ENCODE data around the gene SLCO1B3. TPM values are rescaled to one million over a fixed set of nuclear protein-coding genes. Genes with fewer than 3 reads are reported as not detected.

SLCO1B3 gene
- total RNA-seq, 1 donor from 2014 or later, result not detected

DNA sequence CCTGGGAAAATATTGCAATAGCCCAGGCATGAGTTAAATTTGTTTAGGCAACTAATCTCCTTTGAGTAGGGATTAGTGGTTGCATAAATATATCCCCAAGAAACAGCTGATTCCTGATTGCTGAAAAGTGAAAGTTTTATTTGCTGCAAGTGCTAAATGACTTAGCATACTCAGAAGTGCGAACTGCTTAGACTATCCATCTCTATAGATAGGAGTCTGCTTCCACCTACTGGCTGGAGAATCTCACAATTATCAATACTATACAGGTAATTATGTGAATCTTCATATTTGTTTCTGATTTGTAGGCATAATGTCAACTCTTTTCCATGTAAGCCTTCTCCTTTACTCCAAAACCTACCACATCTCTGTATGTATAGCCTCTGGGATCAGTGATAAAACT, 12.0 kb upstream of the SLCO1B3 start:
- H3K4me1 Mint-ChIP-seq, result no peaks in the 10 kb centered on the region
- TF ChIP-seq, protein P1, sequence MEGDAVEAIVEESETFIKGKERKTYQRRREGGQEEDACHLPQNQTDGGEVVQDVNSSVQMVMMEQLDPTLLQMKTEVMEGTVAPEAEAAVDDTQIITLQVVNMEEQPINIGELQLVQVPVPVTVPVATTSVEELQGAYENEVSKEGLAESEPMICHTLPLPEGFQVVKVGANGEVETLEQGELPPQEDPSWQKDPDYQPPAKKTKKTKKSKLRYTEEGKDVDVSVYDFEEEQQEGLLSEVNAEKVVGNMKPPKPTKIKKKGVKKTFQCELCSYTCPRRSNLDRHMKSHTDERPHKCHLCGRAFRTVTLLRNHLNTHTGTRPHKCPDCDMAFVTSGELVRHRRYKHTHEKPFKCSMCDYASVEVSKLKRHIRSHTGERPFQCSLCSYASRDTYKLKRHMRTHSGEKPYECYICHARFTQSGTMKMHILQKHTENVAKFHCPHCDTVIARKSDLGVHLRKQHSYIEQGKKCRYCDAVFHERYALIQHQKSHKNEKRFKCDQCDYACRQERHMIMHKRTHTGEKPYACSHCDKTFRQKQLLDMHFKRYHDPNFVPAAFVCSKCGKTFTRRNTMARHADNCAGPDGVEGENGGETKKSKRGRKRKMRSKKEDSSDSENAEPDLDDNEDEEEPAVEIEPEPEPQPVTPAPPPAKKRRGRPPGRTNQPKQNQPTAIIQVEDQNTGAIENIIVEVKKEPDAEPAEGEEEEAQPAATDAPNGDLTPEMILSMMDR (conservative IDR thresholded peaks at IDR 0.05), result peak; percentile 69
- no peaks in the 10 kb centered on the region for H3K36me3 Mint-ChIP-seq (ENCODE audit: low read depth)
- H3K4me3 Mint-ChIP-seq, result no peak overlapping the region
- no peak overlapping the region for H3K27ac Mint-ChIP-seq (ENCODE audit: unreplicated experiment)
- no peaks in the 10 kb centered on the region for H3K9me3 Mint-ChIP-seq
- H3K27me3 Mint-ChIP-seq (ENCODE audit: low read depth), result no peaks in the 10 kb centered on the region
- no peak for DNase-seq (ENCODE audit: low read depth, low spot score)

DNA sequence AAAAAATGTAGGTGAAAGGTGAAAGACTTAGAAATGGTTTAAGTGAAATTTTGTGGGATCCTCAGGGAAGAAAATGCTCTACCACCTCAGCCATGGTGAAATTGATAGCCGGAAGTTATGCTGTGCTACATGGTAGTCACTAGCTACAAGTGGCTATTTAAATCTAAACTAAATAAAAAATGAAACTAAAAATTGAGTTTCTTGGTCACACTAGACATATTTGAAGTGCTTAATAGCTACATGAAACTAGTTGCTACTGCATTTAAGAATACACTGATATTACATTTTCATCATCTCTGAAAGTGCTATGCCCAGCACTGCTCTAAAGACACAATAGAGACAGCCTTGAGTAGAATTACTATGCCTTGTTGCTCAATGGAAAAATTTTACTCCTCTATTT, 10.3 kb upstream of the SLCO1B3 start:
- no peak overlapping the region for H3K27ac Mint-ChIP-seq (ENCODE audit: unreplicated experiment)
- no peak for DNase-seq (ENCODE audit: low read depth, low spot score)
- H3K9me3 Mint-ChIP-seq, result no peaks in the 10 kb centered on the region
- TF ChIP-seq, protein P1 (conservative IDR thresholded peaks at IDR 0.05), result no peak
- no peak overlapping the region for H3K4me3 Mint-ChIP-seq
- H3K27me3 Mint-ChIP-seq (ENCODE audit: low read depth), result no peaks in the 10 kb centered on the region
- H3K36me3 Mint-ChIP-seq (ENCODE audit: low read depth), result no peaks in the 10 kb centered on the region
- H3K4me1 Mint-ChIP-seq, result no peaks in the 10 kb centered on the region

DNA sequence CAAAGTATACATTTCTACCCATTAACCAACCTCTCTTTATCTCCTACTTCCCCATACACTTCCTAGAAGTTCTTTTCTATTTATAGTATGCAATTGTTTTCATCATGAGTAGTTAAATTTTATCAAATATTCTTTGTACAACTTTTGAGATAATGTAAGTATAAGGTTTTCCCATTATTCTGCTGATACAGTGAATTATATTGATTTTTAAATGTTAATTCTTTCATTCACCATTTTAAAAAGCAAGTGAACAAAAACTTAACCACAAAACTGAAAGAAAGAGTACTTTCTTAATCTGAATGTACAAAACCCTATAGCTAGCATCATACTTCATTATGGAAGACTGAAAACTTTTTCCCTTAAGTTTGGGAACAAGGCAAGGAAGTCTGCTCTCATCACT, 9.5 kb upstream of the SLCO1B3 start:
- Mint-ChIP-seq H3K27me3 (ENCODE audit: low read depth) (no peaks in the 10 kb centered on the region), H3K4me3 (no peak overlapping the region), H3K4me1 (no peaks in the 10 kb centered on the region), H3K9me3 (no peaks in the 10 kb centered on the region), H3K36me3 (ENCODE audit: low read depth) (no peaks in the 10 kb centered on the region), H3K27ac (ENCODE audit: unreplicated experiment) (no peak overlapping the region)
- TF ChIP-seq, protein P1 (conservative IDR thresholded peaks at IDR 0.05), result no peak
- no peak for DNase-seq (ENCODE audit: low read depth, low spot score)

DNA sequence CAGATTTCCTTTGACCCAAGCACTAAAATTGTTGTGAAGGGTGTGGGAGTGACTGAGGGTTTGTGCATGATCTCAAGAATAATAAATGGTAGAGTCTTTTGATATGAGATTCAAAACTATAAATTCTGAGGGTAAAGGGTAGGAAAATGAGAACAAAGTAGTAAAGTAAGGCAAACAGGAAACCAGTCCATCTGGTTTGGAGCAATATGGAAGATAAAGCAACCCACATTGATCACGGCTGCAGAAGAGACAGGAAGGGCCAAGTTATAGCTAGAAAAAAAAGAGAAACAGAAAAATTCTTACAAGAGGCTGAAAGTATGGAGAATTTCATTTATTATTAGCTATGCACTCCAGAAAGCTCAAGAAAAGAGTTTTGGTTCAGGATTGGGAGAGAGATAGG, 4.6 kb upstream of the SLCO1B3 start:
- no peak overlapping the region for H3K27ac Mint-ChIP-seq (ENCODE audit: unreplicated experiment)
- no peak overlapping the region for H3K4me3 Mint-ChIP-seq
- no peaks in the 10 kb centered on the region for H3K4me1 Mint-ChIP-seq
- no peaks in the 10 kb centered on the region for H3K9me3 Mint-ChIP-seq
- no peaks in the 10 kb centered on the region for H3K27me3 Mint-ChIP-seq (ENCODE audit: low read depth)
- no peak for DNase-seq (ENCODE audit: low read depth, low spot score)
- TF ChIP-seq, protein P1 (conservative IDR thresholded peaks at IDR 0.05), result no peak
- no peaks in the 10 kb centered on the region for H3K36me3 Mint-ChIP-seq (ENCODE audit: low read depth)

DNA sequence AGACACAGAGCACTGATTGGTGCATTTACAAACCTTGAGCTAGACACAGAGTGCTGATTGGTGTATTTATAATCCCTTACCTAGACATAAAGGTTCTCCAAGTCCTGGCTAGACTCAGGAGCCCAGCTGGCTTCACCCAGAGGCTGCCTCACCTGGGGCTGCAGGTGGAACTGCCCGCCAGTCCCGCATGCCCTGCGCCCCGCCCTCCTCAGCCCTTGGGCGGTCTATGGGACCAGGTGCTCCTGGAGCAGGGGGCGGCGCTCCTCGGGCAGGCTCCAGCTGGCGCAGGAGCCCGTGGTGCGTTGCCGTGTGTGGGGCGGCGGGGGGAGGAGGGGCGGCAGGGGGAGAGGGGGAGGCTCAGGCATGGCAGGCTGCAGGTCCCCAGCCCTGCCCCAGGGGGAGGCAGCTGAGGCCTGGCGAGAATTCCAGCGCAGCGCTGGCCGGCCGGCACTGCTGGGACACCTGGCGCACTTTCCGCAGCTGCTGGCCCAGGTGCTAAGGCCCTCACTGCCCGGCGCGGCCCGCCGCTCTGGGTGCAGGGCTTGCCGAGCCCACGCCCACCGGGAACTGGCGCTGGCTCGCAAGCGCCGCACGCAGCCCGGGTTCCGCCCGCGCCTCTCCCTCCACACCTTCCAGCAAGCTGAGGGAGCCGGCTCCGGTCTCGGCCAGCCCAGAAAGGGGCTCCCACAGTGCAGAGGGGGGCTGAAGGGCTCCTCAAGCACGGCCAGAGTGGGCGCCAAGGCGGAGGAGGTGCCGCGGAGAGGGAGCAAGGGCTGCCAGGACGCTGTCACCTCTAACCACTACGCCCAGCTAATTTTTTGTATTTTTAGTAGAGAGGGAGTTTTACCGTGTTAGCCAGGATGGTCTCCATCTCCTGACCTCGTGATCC, 3.1 kb upstream of the SLCO1B3 start:
- Mint-ChIP-seq H3K27me3 (ENCODE audit: low read depth) (no peaks in the 10 kb centered on the region), H3K27ac (ENCODE audit: unreplicated experiment) (no peak overlapping the region), H3K9me3 (no peaks in the 10 kb centered on the region), H3K4me3 (no peak overlapping the region), H3K36me3 (ENCODE audit: low read depth) (no peaks in the 10 kb centered on the region), H3K4me1 (no peaks in the 10 kb centered on the region)
- TF ChIP-seq, protein P1 (conservative IDR thresholded peaks at IDR 0.05), result no peak
- no peak for DNase-seq (ENCODE audit: low read depth, low spot score)

All from neural crest cell (in vitro differentiated cells).